Esophagus (tissue), 2 donors: ENCODE results near the gene MT1G. TPM values are rescaled to one million over a fixed set of nuclear protein-coding genes. Genes with fewer than 3 reads are reported as not detected.
"Not testable (repeated sequence)": the region's sequence is repeated elsewhere in the genome, so short reads cannot be mapped to it uniquely, and the experiment has no call there.

Experiments
- H3K27ac ChIP-seq, 2 donors: one replicate each; pipeline ENCODE4 v1.5.1; 2013; ENCODE audit warnings: low read depth in 2 of 2, mild to moderate bottlenecking in 2 of 2, inconsistent platforms in 1 of 2, low read length in 1 of 2, moderate library complexity in 1 of 2
- H3K27me3 ChIP-seq, 2 donors: one replicate each; pipeline ENCODE4 v1.6.1; 2013; ENCODE audit warnings: low read length in 2 of 2, control low read depth in 1 of 2, mild to moderate bottlenecking in 1 of 2; ENCODE audit not compliant: insufficient read depth in 2 of 2, control insufficient read depth in 1 of 2
- H3K36me3 ChIP-seq, 2 donors: one replicate each; pipeline ENCODE4 v1.6.1; 2013; ENCODE audit warnings: low read length in 1 of 2; ENCODE audit not compliant: control insufficient read depth in 2 of 2, insufficient read depth in 2 of 2
- H3K4me1 ChIP-seq, 2 donors: one replicate each; pipeline ENCODE4 v1.6.1; 2013; ENCODE audit warnings: low read length in 1 of 2; ENCODE audit not compliant: control insufficient read depth in 2 of 2, insufficient read depth in 2 of 2
- H3K4me3 ChIP-seq, 2 donors: one replicate each; pipeline ENCODE4 v1.5.1; 2013; ENCODE audit warnings: low read length in 2 of 2, mild to moderate bottlenecking in 2 of 2, low read depth in 1 of 2, moderate library complexity in 1 of 2
- H3K9me3 ChIP-seq, 2 donors: one replicate each; pipeline ENCODE4 v1.6.1; 2013; ENCODE audit warnings: mild to moderate bottlenecking in 2 of 2, low read depth in 1 of 2, low read length in 1 of 2, moderate library complexity in 1 of 2; ENCODE audit not compliant: control insufficient read depth in 2 of 2, insufficient read depth in 1 of 2
- WGBS, 2 donors: extraction: QIAGEN DNeasy Blood & Tissue Kit; methylation state at CpG; one replicate each; pipeline ENCODE4 v1.1.7; 2013; 5-methylcytosine and 5-hydroxymethylcytosine counted together
- polyA plus RNA-seq, 2 donors: library from polyadenylated mRNA; stranded (reverse); fragments of 200-250 nt; gene quantifications; one replicate each; pipeline ENCODE4 v1.2.3, GENCODE V29; 2013
- donor health status: healthy with polysubstance abuse.
- donor health status: Bipolar disorder and iron deficiency.

The MT1G gene
- polyA plus RNA-seq, 2 donors: 459 to 751 TPM

GRCh38 chr16:56669005-56669839 lies 1.4 kb upstream of the MT1G start, which contains the start of gene MT1H:
MT1H (plus strand) TSS chr16:56669814; CDS start chr16:56669885, 71 bp downstream.
- Histone ChIP-seq H3K36me3 (no peaks in the 10 kb centered on the region), H3K27ac (no peak within 1 kb of the TSS), H3K4me1 (peaks cover 9 to 17% of the 10 kb centered on the region in 2 donors), H3K4me3 (peak within 1 kb of the TSS; percentile 7 to 22), H3K27me3 (peaks cover 0 to 4% of the 10 kb centered on the region in 2 donors), H3K9me3 (no peaks in the 10 kb centered on the region)
- WGBS, 2 donors: 19% methylated on average over 38 of the region's 38 CpGs

- not testable (repeated sequence) for H3K9me3 ChIP-seq, H3K4me3 ChIP-seq, H3K36me3 ChIP-seq, H3K27me3 ChIP-seq
- Histone ChIP-seq H3K27ac (peak overlapping the region in 1 of 2 donors; percentile 22), H3K4me1 (peaks cover 9 to 17% of the 10 kb centered on the region in 2 donors)
- WGBS, 2 donors: 71 to 74% methylated on average over 8 of the region's 8 CpGs
Observed at GRCh38 chr16:56665286-56666261, 2.3 kb downstream of the MT1G start.

GRCh38 chr16:56664506-56664905 lies 3.4 kb downstream of the MT1G start:
- WGBS, 2 donors: 96 to 98% methylated on average over 1 of the region's 1 CpG
- H3K27me3 ChIP-seq: peaks cover 0 to 3% of the 10 kb centered on the region in 2 donors
- H3K4me1 ChIP-seq: peaks cover 7 to 15% of the 10 kb centered on the region in 2 donors
- H3K9me3 ChIP-seq: peaks cover 0 to 2% of the 10 kb centered on the region in 2 donors
- no peak overlapping the region for H3K27ac ChIP-seq
- H3K36me3 ChIP-seq: no peaks in the 10 kb centered on the region
- H3K4me3 ChIP-seq: no peak overlapping the region

- Histone ChIP-seq H3K36me3 (no peaks in the 10 kb centered on the region), H3K4me3 (no peak overlapping the region), H3K27me3 (no peaks in the 10 kb centered on the region), H3K4me1 (peaks cover 0 to 5% of the 10 kb centered on the region in 2 donors), H3K27ac (no peak overlapping the region), H3K9me3 (peaks cover 0 to 2% of the 10 kb centered on the region in 2 donors)
- 25 to 33% methylated on average over 44 to 48 of the region's 48 CpGs for WGBS, 2 donors
Observed at GRCh38 chr16:56662357-56663354, 5.2 kb downstream of the MT1G start.

GRCh38 chr16:56658327-56658875 lies 9.5 kb downstream of the MT1G start:
- H3K4me1 ChIP-seq: peaks cover 0 to 5% of the 10 kb centered on the region in 2 donors
- WGBS, 2 donors: 34 to 48% methylated on average over 10 of the region's 10 CpGs
- H3K36me3 ChIP-seq: no peaks in the 10 kb centered on the region
- H3K27me3 ChIP-seq: no peaks in the 10 kb centered on the region
- no peak overlapping the region for H3K27ac ChIP-seq
- peak overlapping the region in 1 of 2 donors; percentile 44 for H3K4me3 ChIP-seq
- peaks cover 0 to 2% of the 10 kb centered on the region in 2 donors for H3K9me3 ChIP-seq

- Histone ChIP-seq H3K27me3 (no peaks in the 10 kb centered on the region), H3K36me3 (no peaks in the 10 kb centered on the region), H3K27ac (peak within 1 kb of the TSS; percentile 10 to 28), H3K4me1 (peaks cover 0 to 6% of the 10 kb centered on the region in 2 donors), H3K4me3 (peak within 1 kb of the TSS; percentile 44 to 53), H3K9me3 (peaks cover 0 to 2% of the 10 kb centered on the region in 2 donors)
- WGBS, 2 donors: 1 to 2% methylated on average over 46 of the region's 46 CpGs
Observed at GRCh38 chr16:56657555-56658326, 10.1 kb downstream of the MT1G start, which contains the start of gene MT1F. MT1F (plus strand) TSS chr16:56657959; CDS start chr16:56658059, 100 bp downstream.

GRCh38 chr16:56653218-56653617 lies 14.6 kb downstream of the MT1G start:
- peaks cover 0 to 6% of the 10 kb centered on the region in 2 donors for H3K4me1 ChIP-seq
- 82 to 83% methylated on average over 7 of the region's 7 CpGs for WGBS, 2 donors
- no peaks in the 10 kb centered on the region for H3K9me3 ChIP-seq
- no peaks in the 10 kb centered on the region for H3K27me3 ChIP-seq
- no peak overlapping the region for H3K27ac ChIP-seq
- no peaks in the 10 kb centered on the region for H3K36me3 ChIP-seq
- H3K4me3 ChIP-seq: no peak overlapping the region

- Histone ChIP-seq H3K36me3 (no peaks in the 10 kb centered on the region), H3K27ac (no peak overlapping the region), H3K9me3 (no peaks in the 10 kb centered on the region), H3K4me3 (no peak overlapping the region), H3K4me1 (peaks cover 0 to 5% of the 10 kb centered on the region in 2 donors), H3K27me3 (no peaks in the 10 kb centered on the region)
- 40 to 53% methylated on average over 1 of the region's 1 CpG for WGBS, 2 donors
Observed at GRCh38 chr16:56652600-56652999, 15.3 kb downstream of the MT1G start.
